Fibroblast of mammary gland (primary cell): ENCODE measurements around the gene PTGS1.

Experiments
- DNase-seq: peaks from one replicate; pipeline ENCODE4 v3.0.0-alpha.2; 2010; ENCODE audit warnings: low read depth
- H3K4me3 ChIP-seq: 2 replicates; pipeline ENCODE4 v1.5.1; 2011; ENCODE audit warnings: low read depth, mild to moderate bottlenecking, low read length, moderate library complexity; ENCODE audit not compliant: control insufficient read depth
- CTCF ChIP-seq: conservative IDR thresholded peaks from 2 replicates; pipeline ENCODE4 v1.5.1; 2011; ENCODE audit warnings: low read depth, low read length, inconsistent platforms; ENCODE audit not compliant: control insufficient read depth, insufficient read depth

Gene PTGS1

GRCh38 chr9:122372856-122373845, 2.3 kb downstream of the PTGS1 start:
- H3K4me3 ChIP-seq: no peak overlapping the region
- TF ChIP-seq CTCF: no peak
- DNase-seq: no peak

- no peak for TF ChIP-seq CTCF
- H3K4me3 ChIP-seq: peak overlapping the region; percentile 1
- DNase-seq: peak; percentile 74
These were observed 4.1 kb downstream of the PTGS1 start for GRCh38 chr9:122374885-122375420.

GRCh38 chr9:122376796-122377195, 6.0 kb downstream of the PTGS1 start:
- no peak overlapping the region for H3K4me3 ChIP-seq
- TF ChIP-seq CTCF: no peak
- DNase-seq: no peak

GRCh38 chr9:122377241-122378164, 6.7 kb downstream of the PTGS1 start:
- no peak for DNase-seq
- H3K4me3 ChIP-seq: no peak overlapping the region

GRCh38 chr9:122378236-122378635, 7.4 kb downstream of the PTGS1 start:
- no peak for DNase-seq
- TF ChIP-seq CTCF: no peak
- no peak overlapping the region for H3K4me3 ChIP-seq

More at GRCh38 chr9:122377241-122378164, 6.7 kb downstream of the PTGS1 start:
- no peak for TF ChIP-seq CTCF

GRCh38 chr9:122379340-122379739, 8.5 kb downstream of the PTGS1 start:
- H3K4me3 ChIP-seq: no peak overlapping the region
- DNase-seq: peak; percentile 42
- TF ChIP-seq CTCF: peak; percentile 67
